ENCODE measurements around the gene COL12A1. TPM values are rescaled to one million over a fixed set of nuclear protein-coding genes. Genes with fewer than 3 reads are reported as not detected.

COL12A1 gene
- total and polyA plus RNA-seq, 2 of the 13 experiments (the other 11 are each of a cell fraction or from before 2014, with no cell fraction given), result 0.02 TPM; not detected in 1

- TF ChIP-seq ZNF281 (CRISPR knock-in tag; IDR thresholded peaks at IDR 0.05; ENCODE audit: borderline replicate concordance), result no peak
- TF ChIP-seq TOE1 (CRISPR knock-in tag; IDR thresholded peaks at IDR 0.05), result no peak
- no peak for TF ChIP-seq GPBP1L1 (CRISPR knock-in tag; IDR thresholded peaks at IDR 0.05)
- no peak for TF ChIP-seq ZNF446 (CRISPR knock-in tag; IDR thresholded peaks at IDR 0.05)
- TF ChIP-seq RFXANK (CRISPR knock-in tag; IDR thresholded peaks at IDR 0.05), result no peak
These were observed 29.4 kb upstream of the COL12A1 start (continued) for GRCh38 chr6:75235271-75235670.

GRCh38 chr6:75234126-75234865, 28.4 kb upstream of the COL12A1 start:
- no peak for FAIRE-seq
- no TSS peak for BruUV-seq (replicated peaks)
- TF ChIP-seq RNF2 (conservative IDR thresholded peaks at IDR 0.05; ENCODE audit: low read depth), result no peak
- no peak for TF ChIP-seq ELF3 (CRISPR knock-in tag; IDR thresholded peaks at IDR 0.05)
- no peak for TF ChIP-seq KIAA2018 (CRISPR knock-in tag; IDR thresholded peaks at IDR 0.05; ENCODE audit: borderline replicate concordance)
- no peak for TF ChIP-seq SRSF4 (IDR thresholded peaks at IDR 0.05; ENCODE audit: low read depth, low read length, poor library complexity, severe bottlenecking)
- no peak for TF ChIP-seq SPEN (CRISPR knock-in tag; IDR thresholded peaks at IDR 0.05; ENCODE audit: low read depth)

More at GRCh38 chr6:75234126-75234865, 28.4 kb upstream of the COL12A1 start:
- Histone ChIP-seq H4K20me1 (ENCODE audit: insufficient read depth, low read length) (no peaks in the 10 kb centered on the region; the same call in 1 of the 2 replicates), H3K9me3 (ENCODE audit: low read length) (no peaks in the 10 kb centered on the region), H3K79me2 (ENCODE audit: insufficient read depth, low read length) (no peaks in the 10 kb centered on the region), H3K36me3 (replicated peaks in 1 of 2; ENCODE audit: control insufficient read depth in 1 of 2, insufficient read depth in 2 of 2, low read length in 2 of 2) (peaks cover 1 to 11% of the 10 kb centered on the region in 2 experiments; a peak in 4 of 5 replicates), H3K4me3 (replicated peaks in 1 of 3; ENCODE audit: insufficient read depth in 1 of 3, low read depth in 2 of 3, low read length in 3 of 3) (no peak overlapping the region), H3K4me2 (ENCODE audit: low read depth, low read length) (no peak overlapping the region), H3K4me1 (ENCODE audit: insufficient read depth, low read length) (no peaks in the 10 kb centered on the region), H3K9ac (ENCODE audit: insufficient read depth, low read depth, low read length) (no peak overlapping the region), H3K27ac (ENCODE audit: extremely low read length, insufficient read depth, low read length) (no peak overlapping the region), H2AFZ (ENCODE audit: low read length) (no peak overlapping the region), H3K27me3 (ENCODE audit: control insufficient read depth in 1 of 2, insufficient read depth in 2 of 2, low read length in 2 of 2) (no peaks in the 10 kb centered on the region)
- in situ Hi-C loops (cut with HindIII; ENCODE audit: extremely low pct_ligation_motif_present, low pct_unique_long_range_greater_than_20kb) (no loop called here), intact Hi-C loops (cut with micrococcal nuclease; ENCODE audit: unreplicated experiment) (no loop called here)
- POLR2A ChIA-PET, result no interaction called here
- CTCF ChIA-PET (ENCODE audit: low intra/inter-chr PET ratio, low total read pairs), result no interaction called here
- no peak for ATAC-seq
- 91% methylated on average over 3 of the region's 3 CpGs for WGBS (ENCODE audit: low lambda C conversion rate)
- DNase-seq (ENCODE audit: low spot score), result no peak
